NOMO-1 treated with dmso at 0.1 percent for 144 hours (cell line): ENCODE measurements around the gene IQSEC2.

Experiments used
- DNase-seq: peaks from one replicate; lab custom pipeline; 2025; ENCODE audit not compliant: unreplicated experiment; lab: John Stamatoyannopoulos, UW

Gene IQSEC2

GRCh38 chrX:53246231-53246630 lies 35.2 kb downstream of the IQSEC2 start:
- DNase-seq = no peak

- DNase-seq = no peak
Observed at GRCh38 chrX:53244610-53245009, 36.8 kb downstream of the IQSEC2 start.

- DNase-seq = no peak
Observed at GRCh38 chrX:53242310-53242709, 39.1 kb downstream of the IQSEC2 start.

GRCh38 chrX:53241558-53241957 lies 39.8 kb downstream of the IQSEC2 start:
- DNase-seq = no peak

GRCh38 chrX:53239474-53239873 lies 41.9 kb downstream of the IQSEC2 start:
- no peak for DNase-seq

GRCh38 chrX:53237056-53237455 lies 44.3 kb downstream of the IQSEC2 start:
- DNase-seq = no peak

- no peak for DNase-seq
Observed at GRCh38 chrX:53236025-53236679, 45.2 kb downstream of the IQSEC2 start.

GRCh38 chrX:53235566-53235965 lies 45.8 kb downstream of the IQSEC2 start:
- DNase-seq = no peak

GRCh38 chrX:53234484-53234883 lies 46.9 kb downstream of the IQSEC2 start:
- DNase-seq = no peak

GRCh38 chrX:53233536-53233935 lies 47.8 kb downstream of the IQSEC2 start:
- DNase-seq = no peak

GRCh38 chrX:53230116-53230515 lies 51.3 kb downstream of the IQSEC2 start:
- DNase-seq = no peak

- no peak for DNase-seq
Observed at GRCh38 chrX:53227224-53227765, 54.1 kb downstream of the IQSEC2 start.

GRCh38 chrX:53224860-53225797 lies 56.3 kb downstream of the IQSEC2 start, which contains the start of gene KDM5C:
Gene KDM5C (minus strand): TSS chrX:53225207. CDS start chrX:53224889, 318 bp downstream.
- DNase-seq = peak; percentile 91

GRCh38 chrX:53223955-53224859 lies 57.2 kb downstream of the IQSEC2 start:
- DNase-seq = no peak

GRCh38 chrX:53223068-53223693 lies 58.2 kb downstream of the IQSEC2 start:
- no peak for DNase-seq
